Left colon (tissue), 2 donors: ENCODE results near the gene GCC2. TPM values are rescaled to one million over a fixed set of nuclear protein-coding genes. Genes with fewer than 3 reads are reported as not detected.
"Not testable (repeated sequence)": the region's sequence is repeated elsewhere in the genome, so short reads cannot be mapped to it uniquely, and the experiment has no call there.

Experiments used
- ATAC-seq: fragments of 200-7000 bp; cut with Tn5 transposase; one replicate; pipeline ENCODE4 v1.9.1; 2020; ENCODE audit warnings: mild to moderate bottlenecking, moderate library complexity
- DNase-seq, 2 donors: peaks; one replicate each; pipeline ENCODE4 v3.0.0-alpha.2; 2020
- intact Hi-C, 2 donors: fragments of 100-400 bp; cut with DNase I in 1 of 2; cut with micrococcal nuclease in 1 of 2; formaldehyde crosslinking; loops; one replicate each; pipeline versions ENCODE4 v1.11.2 to v1.14.0; 2022; cut with DNase I, micrococcal nuclease
- long read RNA-seq: library from polyadenylated mRNA; unstranded; transcript quantifications from one replicate; pipeline ENCODE4 v2.0.0, GENCODE V29; 2021
- total RNA-seq, 2 donors: library from RNA; stranded (reverse); fragmentation: NEBNext Ultra II Directional; extraction: Animal tissue kit (Norgen Biotek cat#: 25700); gene quantifications; one replicate each; pipeline ENCODE4 v1.2.1, GENCODE V29; 2021
- donor health status: DM: no; HTN: no; CAD: no.
- donor health status: DM: yes; HTN: yes; CAD: no.

GCC2 gene
- total RNA-seq: 10 to 100 TPM; 70.3 to 91.8 TPM
- long read RNA-seq, transcript GCC2-203 (6 exons, 786 nt): major isoform, 5 of 91 reads
- long read RNA-seq, partial matches to known transcripts: 76 of 91 reads
- long read RNA-seq, other reads (novel, unspliced or antisense): 8 of 91 reads

GRCh38 chr2:108448678-108449409 is at the start of gene GCC2:
Gene GCC2, plus strand, starts transcription at chr2:108449206. Its CDS starts 69 bp downstream, at chr2:108449275.
- intact Hi-C loops: no loop called here
- ATAC-seq: peak; percentile 94
- peak; percentile 96 to 98 for DNase-seq

DNA sequence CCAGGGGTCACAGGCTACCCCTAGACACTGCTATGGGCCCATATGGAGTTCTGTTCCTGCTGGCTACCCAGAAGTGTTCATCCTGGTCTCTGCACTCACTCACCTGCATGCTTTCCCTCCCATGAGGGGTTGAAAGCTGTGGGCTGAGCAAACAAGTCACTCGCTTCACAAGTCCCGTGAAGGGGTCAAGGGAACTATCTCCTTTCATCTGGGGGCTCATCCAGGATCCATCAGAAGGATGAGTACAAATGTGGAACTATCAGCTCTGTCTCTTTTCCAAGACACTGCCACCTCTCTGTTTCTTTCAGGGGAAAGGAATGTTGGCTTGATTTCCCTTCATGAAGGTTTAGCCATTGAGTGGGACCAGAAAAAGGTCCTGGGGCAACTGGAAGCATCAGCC is 49.5 kb upstream of the GCC2 start:
- intact Hi-C loops: no loop called here

DNA sequence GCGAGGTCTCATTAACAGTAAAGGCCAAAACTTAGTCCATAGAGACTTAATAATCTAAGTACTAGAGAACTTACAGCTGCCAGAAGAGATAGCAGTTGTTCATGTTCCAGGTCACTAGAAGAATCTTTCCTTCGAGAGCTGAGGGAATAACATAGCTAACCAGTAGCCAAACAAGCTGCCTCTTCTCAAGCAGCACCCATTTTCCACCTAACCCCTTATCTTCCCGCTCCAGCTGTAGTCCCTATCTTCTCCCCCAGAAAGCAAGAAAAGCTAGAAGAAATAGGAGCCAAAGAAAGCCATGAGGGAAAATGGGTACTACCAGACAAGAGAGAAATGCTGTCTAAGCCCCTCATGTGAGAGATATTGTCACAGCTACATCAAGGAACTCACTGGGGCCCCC is 47.2 kb upstream of the GCC2 start:
- DNase-seq: no peak
- intact Hi-C loops: no loop called here
- ATAC-seq: no peak

More for the DNA sequence above, 49.5 kb upstream of the GCC2 start:
- no peak for ATAC-seq
- DNase-seq: no peak

GRCh38 chr2:108403494-108403893 is 45.5 kb upstream of the GCC2 start:
- intact Hi-C loops: no loop called here
- DNase-seq: no peak
- no peak for ATAC-seq

GRCh38 chr2:108404784-108405397 is 44.1 kb upstream of the GCC2 start:
- no peak for ATAC-seq

DNA sequence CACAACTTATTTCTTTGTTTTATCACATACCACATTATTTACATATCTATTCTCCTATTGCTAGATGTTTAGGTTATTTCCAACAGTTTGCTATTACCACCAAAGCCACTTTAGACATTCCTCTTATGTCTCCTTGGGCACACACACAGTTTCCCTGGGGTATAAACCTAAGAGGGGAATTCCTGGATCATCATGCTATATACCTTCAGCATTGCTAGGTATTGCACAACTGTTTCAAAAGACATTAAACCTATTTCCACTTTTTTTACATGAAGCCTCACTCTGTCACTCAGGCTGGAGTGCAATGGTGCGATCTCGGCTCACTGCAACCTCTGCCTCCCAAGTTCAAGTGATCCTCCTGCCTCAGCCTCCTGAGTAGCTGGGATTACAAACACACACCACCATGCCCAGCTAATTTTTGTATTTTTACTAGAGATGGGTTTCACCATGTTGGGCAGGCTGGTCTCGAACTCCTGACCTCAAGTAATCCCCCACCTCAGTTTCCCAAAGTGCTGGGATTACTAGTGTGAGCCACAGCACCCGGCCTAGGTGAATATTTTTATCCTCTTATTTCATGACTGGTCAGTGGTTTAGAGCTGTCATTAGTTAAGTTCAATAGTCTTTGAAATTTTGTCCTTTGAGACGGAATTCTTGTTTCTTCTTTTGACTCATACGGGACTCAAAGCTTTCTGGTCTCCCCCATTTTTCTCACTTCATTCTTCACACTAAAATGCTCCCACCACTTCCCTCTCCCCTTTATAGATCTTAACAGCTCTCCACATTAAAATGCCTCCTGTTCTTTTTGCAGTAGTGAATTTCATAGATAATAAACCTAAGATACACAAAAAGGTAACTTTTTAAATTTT is 40.9 kb upstream of the GCC2 start:
- intact Hi-C loops: no loop called here
- DNase-seq (no peak), ATAC-seq (no peak)

More at GRCh38 chr2:108404784-108405397, 44.1 kb upstream of the GCC2 start:
- intact Hi-C loops: no loop called here
- DNase-seq: no peak

DNA sequence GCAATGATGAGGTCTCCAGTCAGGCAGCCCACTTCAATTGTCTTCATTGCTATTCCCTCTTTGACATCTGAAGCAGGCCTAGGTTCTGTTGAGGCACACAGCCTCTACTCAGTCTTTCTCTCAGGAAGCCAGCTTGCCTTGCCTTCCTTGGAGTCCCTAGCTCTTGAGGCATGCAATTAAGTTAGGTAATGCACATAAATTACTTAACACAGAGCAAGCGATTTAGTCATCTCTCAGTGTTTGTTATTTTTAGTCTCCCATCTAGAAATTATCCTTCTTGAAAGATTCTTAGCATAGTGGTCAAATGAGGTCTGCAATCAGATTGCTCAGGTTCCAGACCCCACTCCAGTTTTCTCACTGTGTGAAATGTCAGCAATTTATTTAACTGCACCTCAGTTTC is 39.2 kb upstream of the GCC2 start:
- intact Hi-C loops: no loop called here
- DNase-seq (no peak), ATAC-seq (no peak)

GRCh38 chr2:108412995-108413710 is 35.9 kb upstream of the GCC2 start:
- no peak for ATAC-seq
- intact Hi-C loops: no loop called here
- no peak for DNase-seq

GRCh38 chr2:108413711-108414095 is 35.3 kb upstream of the GCC2 start:
- DNase-seq: no peak
- intact Hi-C loops: no loop called here

DNA sequence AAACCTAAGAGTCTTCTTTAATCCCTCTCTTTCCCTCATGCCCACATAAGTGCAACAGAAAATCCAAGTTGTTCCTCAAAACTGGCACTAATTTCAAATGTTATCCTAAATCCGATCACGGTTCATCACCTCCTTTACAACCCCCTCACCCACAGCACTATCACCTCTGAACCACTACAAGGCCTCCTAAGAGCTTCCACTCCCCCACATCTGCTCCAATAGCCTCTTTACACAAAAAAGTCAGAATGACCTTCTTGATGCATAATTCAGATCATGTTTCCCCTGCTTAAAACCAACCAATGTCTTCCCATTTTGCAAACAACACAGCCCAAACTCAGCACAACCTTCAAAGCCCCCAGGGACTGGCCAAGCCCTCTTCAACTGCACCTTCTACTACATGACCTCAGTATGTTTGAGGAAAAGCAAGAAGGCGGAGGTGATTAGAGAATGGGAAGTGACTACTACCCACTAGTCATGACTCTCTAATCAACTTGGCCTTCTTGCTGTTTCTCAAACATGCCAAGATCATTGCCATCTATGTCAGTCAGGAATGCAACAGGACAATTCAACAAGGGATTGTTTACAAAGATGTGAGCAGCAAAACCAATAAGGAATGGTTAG is 34.6 kb upstream of the GCC2 start:
- DNase-seq: no peak
- no peak for ATAC-seq
- intact Hi-C loops: no loop called here

More at GRCh38 chr2:108413711-108414095, 35.3 kb upstream of the GCC2 start:
- ATAC-seq: no peak

DNA sequence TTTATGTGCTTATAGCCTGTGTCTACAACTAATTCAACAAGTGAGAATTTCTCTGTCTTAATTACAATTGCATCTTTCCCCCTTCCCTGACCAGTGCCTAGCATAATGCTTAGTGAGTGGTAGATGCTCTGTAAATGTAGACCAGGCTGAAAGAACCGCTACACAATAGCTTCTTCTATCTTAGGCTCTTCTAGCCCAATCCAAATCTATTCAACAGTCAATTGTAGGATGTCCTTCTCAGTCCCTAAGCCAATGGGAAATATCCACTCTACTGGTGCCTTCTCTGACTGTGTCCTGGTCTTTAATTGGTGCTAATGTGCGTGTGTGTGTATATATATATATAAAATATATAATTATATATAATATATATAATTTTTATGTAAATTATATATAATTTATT is 34.1 kb upstream of the GCC2 start:
- no peak for DNase-seq
- no peak for ATAC-seq
- intact Hi-C loops: no loop called here

DNA sequence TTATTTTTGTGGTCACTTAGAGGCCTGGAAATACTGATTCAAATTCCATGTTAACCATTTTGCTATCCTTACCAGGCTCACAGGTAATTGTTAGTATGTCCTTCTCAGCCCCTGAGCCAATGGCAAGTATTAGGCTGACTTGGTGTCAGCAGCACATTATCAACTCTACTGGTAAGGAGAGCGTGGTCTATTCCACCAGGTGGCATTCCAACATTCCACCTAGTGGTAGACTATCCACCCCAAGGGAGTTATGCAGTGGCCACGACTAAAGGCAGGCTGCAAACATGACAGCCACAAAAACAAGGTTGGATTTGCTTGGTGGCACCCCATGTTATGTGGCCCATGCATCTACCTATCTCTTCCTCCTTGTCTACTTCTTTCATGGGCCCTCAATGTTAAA is 31.8 kb upstream of the GCC2 start:
- DNase-seq: peak in 1 of 2 donors; percentile 13
- ATAC-seq: peak; percentile 95
- intact Hi-C loops: no loop called here

DNA sequence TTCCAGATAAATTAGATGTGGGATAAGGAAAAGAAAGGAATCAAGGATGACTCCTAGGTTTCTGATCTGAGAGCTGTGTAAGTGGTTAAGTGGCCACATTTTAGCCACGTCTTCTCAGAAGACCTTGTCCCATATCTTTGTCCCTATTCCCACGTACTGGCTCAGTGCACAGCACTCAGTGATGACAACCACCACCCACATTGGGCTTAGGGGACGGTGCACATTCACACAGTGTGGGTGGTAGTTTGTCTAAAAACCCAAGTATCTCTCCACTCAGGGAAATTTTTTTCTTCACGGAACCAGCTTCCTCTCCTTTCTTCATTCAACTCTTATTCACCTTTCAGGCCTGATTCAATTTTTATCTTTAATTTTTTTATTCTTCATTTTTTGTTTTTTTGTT is 30.6 kb upstream of the GCC2 start:
- ATAC-seq: no peak
- intact Hi-C loops: no loop called here
- no peak for DNase-seq

DNA sequence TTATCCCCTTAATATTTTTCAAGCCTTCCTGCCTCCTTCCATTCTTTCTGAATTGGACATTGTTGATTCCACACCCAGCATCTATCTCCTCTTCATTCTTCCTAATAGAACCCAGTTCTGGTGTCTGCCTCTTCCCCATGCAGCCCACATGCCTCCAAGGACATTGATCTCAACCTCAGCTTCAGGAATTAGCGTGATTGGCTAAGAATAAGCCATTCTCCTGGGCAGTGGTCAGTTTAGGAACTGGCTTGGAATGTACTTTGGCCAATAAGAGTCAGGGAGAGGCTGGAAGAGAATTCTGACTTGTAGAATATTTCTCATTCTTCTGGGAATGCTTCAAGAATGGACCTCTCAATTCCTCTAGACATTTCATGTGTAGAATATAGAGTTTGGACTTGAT is 25.9 kb upstream of the GCC2 start:
- DNase-seq (no peak), ATAC-seq (no peak)
- intact Hi-C loops: no loop called here

GRCh38 chr2:108423502-108424251 is 25.3 kb upstream of the GCC2 start:
- no peak for DNase-seq
- intact Hi-C loops: no loop called here

GRCh38 chr2:108428286-108429009 is 20.6 kb upstream of the GCC2 start:
- ATAC-seq: no peak
- DNase-seq: no peak
- intact Hi-C loops: no loop called here

More at GRCh38 chr2:108423502-108424251, 25.3 kb upstream of the GCC2 start:
- peak; percentile 67 for ATAC-seq

GRCh38 chr2:108435578-108435977 is 13.4 kb upstream of the GCC2 start:
- intact Hi-C loops, ATAC-seq, DNase-seq: not testable (repeated sequence)
